Testis (tissue), 3 donors: ENCODE data around the gene IRF5. TPM values are rescaled to one million over a fixed set of nuclear protein-coding genes. Genes with fewer than 3 reads are reported as not detected.

ENCODE experiments used
- DNase-seq: peaks from one replicate; pipeline ENCODE4 v3.0.0-alpha.2; 2019
- H3K27ac ChIP-seq, 2 donors: fragments of 200-600 bp; sonication (generic); one replicate each; pipeline ENCODE4 v1.5.1; 2019
- H3K27me3 ChIP-seq: fragments of 200-600 bp; sonication (generic); one replicate; pipeline ENCODE4 v1.5.1; 2019
- H3K36me3 ChIP-seq: fragments of 200-600 bp; sonication (generic); one replicate; pipeline ENCODE4 v1.5.1; 2017; ENCODE audit warnings: low read depth; ENCODE audit errors: missing control alignments
- H3K4me1 ChIP-seq: fragments of 200-600 bp; sonication (generic); one replicate; pipeline ENCODE4 v1.5.1; 2019
- H3K4me3 ChIP-seq, 2 donors: fragments of 200-600 bp; sonication (generic); one replicate each; pipeline ENCODE4 v1.5.1; 2017 to 2019
- H3K9me3 ChIP-seq: fragments of 200-600 bp; sonication (generic); one replicate; pipeline ENCODE4 v1.5.1; 2017
- CTCF ChIP-seq, 3 experiments: fragments of 450-650 bp in 2 of 3; fragments of 200-600 bp in 1 of 3; sonication (generic) in 1 of 3; IDR thresholded peaks; one replicate each; pipeline ENCODE4 v1.5.1; 2016 to 2019; ENCODE audit warnings: antibody characterized with exemption in 3 of 3, mild to moderate bottlenecking in 2 of 3, moderate library complexity in 1 of 3
- POLR2A ChIP-seq: fragments of 450-650 bp; IDR thresholded peaks from one replicate; pipeline ENCODE4 v1.6.1; 2017; ENCODE audit warnings: antibody characterized with exemption, mild to moderate bottlenecking, moderate library complexity
- WGBS, 2 donors: methylation state at CpG; one replicate each; pipeline ENCODE4 v1.1.5; 2018; 5-methylcytosine and 5-hydroxymethylcytosine counted together
- intact Hi-C: fragments of 100-400 bp; cut with DNase I; formaldehyde crosslinking; loops from one replicate; pipeline ENCODE4 v1.15.1; 2023; ENCODE audit warnings: low total_unique reads
- polyA plus RNA-seq: library from polyadenylated mRNA; stranded (reverse); fragments of 350-450 nt; fragmentation: Illumina TruSeq; extraction: RNeasy Lipid Tissue Mini Kit (QIAGEN cat#74804); gene quantifications from one replicate; pipeline ENCODE4 v1.2.3, GENCODE V29; 2014; ENCODE audit warnings: low read depth, low replicate concordance; ENCODE audit not compliant: insufficient read depth
- total RNA-seq, 2 donors: library from RNA; depleted of rRNA; stranded (reverse); fragments of >200 nt; gene quantifications; one replicate each; pipeline ENCODE4 v1.2.3, GENCODE V29; 2016

IRF5 gene
- total and polyA plus RNA-seq, 3 donors from 2014 or later = 2.9 to 5.6 (median 4.6) TPM

GRCh38 chr7:128918016-128918665, 19.6 kb upstream of the IRF5 start:
- H3K27ac ChIP-seq = no peak overlapping the region
- H3K9me3 ChIP-seq = no peaks in the 10 kb centered on the region
- intact Hi-C loops = no loop called here
- 65 to 76% methylated on average over 8 of the region's 8 CpGs for WGBS, 2 donors
- peaks cover 3% of the 10 kb centered on the region for H3K4me1 ChIP-seq
- DNase-seq = no peak
- H3K27me3 ChIP-seq = no peaks in the 10 kb centered on the region
- no peak for TF ChIP-seq POLR2A
- TF ChIP-seq CTCF (IDR thresholded peaks at IDR 0.05) = no peak
- H3K4me3 ChIP-seq = no peak overlapping the region
- H3K36me3 ChIP-seq = no peaks in the 10 kb centered on the region

GRCh38 chr7:128919241-128919640, 18.5 kb upstream of the IRF5 start:
- intact Hi-C loops = no loop called here
- Histone ChIP-seq H3K4me3 (no peak overlapping the region), H3K27me3 (no peaks in the 10 kb centered on the region), H3K9me3 (no peaks in the 10 kb centered on the region), H3K36me3 (no peaks in the 10 kb centered on the region), H3K27ac (no peak overlapping the region), H3K4me1 (peaks cover 3% of the 10 kb centered on the region)
- no peak for TF ChIP-seq POLR2A
- TF ChIP-seq CTCF (IDR thresholded peaks at IDR 0.05) = no peak
- DNase-seq = no peak
- WGBS, 2 donors = 77 to 87% methylated on average over 6 of the region's 6 CpGs

GRCh38 chr7:128919881-128920799, 17.6 kb upstream of the IRF5 start:
- H3K4me1 ChIP-seq = peaks cover 3% of the 10 kb centered on the region
- H3K36me3 ChIP-seq = no peaks in the 10 kb centered on the region
- no peak for TF ChIP-seq CTCF (IDR thresholded peaks at IDR 0.05)
- TF ChIP-seq POLR2A = no peak
- no peaks in the 10 kb centered on the region for H3K27me3 ChIP-seq
- intact Hi-C loops = no loop called here
- DNase-seq = no peak
- H3K4me3 ChIP-seq = no peak overlapping the region
- H3K9me3 ChIP-seq = no peaks in the 10 kb centered on the region
- no peak overlapping the region for H3K27ac ChIP-seq
- WGBS, 2 donors = 65 to 69% methylated on average over 14 of the region's 14 CpGs

GRCh38 chr7:128920913-128921582, 16.7 kb upstream of the IRF5 start:
- 71 to 73% methylated on average over 13 of the region's 13 CpGs for WGBS, 2 donors
- no peak for DNase-seq

More at GRCh38 chr7:128920913-128921582, 16.7 kb upstream of the IRF5 start:
- Histone ChIP-seq H3K27ac (no peak overlapping the region), H3K27me3 (no peaks in the 10 kb centered on the region), H3K36me3 (no peaks in the 10 kb centered on the region), H3K9me3 (no peaks in the 10 kb centered on the region), H3K4me3 (no peak overlapping the region), H3K4me1 (no peaks in the 10 kb centered on the region)
- TF ChIP-seq CTCF (IDR thresholded peaks at IDR 0.05) (no peak), POLR2A (no peak)
- intact Hi-C loops = no loop called here
